GM10266 (cell line): ENCODE measurements around the gene ATP8A2.
"Not testable (repeated sequence)": the region's sequence is repeated elsewhere in the genome, so short reads cannot be mapped to it uniquely, and the experiment has no call there.

ENCODE experiments used
- DNase-seq: peaks from one replicate; pipeline ENCODE4 v3.0.0; 2012; ENCODE audit errors: extremely low spot score
- TF ChIP-seq, protein P1 (sequence below): IDR thresholded peaks from 2 replicates; pipeline ENCODE4 v1.5.1; 2012; ENCODE audit warnings: mild to moderate bottlenecking, low read depth; ENCODE audit not compliant: control insufficient read depth, insufficient read depth; ENCODE audit errors: missing control alignments

Gene ATP8A2

DNA sequence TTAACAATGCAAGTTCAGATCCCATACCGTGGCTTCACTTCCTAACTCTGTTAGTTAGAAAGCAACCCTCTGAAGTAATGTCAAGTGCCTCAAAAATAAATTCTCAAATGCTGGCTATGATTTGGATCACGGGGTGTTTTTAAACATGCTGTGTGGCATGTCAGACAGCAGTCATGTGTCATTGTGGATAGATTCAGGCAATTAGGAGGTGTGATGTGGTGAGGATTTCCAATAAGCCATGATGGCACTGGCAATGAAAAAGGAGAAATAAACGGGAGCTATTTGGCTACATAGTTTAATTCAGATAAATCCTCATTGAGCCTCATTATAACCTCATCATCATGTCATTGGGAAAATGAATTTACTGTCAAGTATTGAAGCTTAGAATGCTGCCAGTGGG, 130.3 kb downstream of the ATP8A2 start:
- DNase-seq = no peak
- TF ChIP-seq, protein P1, sequence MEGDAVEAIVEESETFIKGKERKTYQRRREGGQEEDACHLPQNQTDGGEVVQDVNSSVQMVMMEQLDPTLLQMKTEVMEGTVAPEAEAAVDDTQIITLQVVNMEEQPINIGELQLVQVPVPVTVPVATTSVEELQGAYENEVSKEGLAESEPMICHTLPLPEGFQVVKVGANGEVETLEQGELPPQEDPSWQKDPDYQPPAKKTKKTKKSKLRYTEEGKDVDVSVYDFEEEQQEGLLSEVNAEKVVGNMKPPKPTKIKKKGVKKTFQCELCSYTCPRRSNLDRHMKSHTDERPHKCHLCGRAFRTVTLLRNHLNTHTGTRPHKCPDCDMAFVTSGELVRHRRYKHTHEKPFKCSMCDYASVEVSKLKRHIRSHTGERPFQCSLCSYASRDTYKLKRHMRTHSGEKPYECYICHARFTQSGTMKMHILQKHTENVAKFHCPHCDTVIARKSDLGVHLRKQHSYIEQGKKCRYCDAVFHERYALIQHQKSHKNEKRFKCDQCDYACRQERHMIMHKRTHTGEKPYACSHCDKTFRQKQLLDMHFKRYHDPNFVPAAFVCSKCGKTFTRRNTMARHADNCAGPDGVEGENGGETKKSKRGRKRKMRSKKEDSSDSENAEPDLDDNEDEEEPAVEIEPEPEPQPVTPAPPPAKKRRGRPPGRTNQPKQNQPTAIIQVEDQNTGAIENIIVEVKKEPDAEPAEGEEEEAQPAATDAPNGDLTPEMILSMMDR = no peak

DNA sequence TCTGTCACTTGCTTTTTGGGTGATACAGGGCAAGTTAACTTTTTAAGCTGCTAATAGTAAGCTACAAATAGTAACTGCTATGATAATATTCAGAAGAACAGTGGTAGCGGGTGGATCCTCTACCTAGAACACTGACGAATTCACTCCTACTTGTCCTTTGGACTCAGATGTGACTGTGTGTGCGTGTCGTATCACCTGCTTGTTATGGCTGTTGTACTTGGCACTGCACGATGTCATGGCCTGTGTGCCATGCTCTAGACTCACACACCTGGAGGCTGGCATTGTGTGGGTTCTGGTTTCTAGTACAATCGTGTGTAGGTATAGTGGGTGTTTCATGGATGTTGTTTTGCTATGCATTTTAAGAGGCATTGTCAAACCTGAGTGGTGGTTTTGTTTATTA, 130.8 kb downstream of the ATP8A2 start:
- TF ChIP-seq, protein P1 = no peak
- DNase-seq = no peak

DNA sequence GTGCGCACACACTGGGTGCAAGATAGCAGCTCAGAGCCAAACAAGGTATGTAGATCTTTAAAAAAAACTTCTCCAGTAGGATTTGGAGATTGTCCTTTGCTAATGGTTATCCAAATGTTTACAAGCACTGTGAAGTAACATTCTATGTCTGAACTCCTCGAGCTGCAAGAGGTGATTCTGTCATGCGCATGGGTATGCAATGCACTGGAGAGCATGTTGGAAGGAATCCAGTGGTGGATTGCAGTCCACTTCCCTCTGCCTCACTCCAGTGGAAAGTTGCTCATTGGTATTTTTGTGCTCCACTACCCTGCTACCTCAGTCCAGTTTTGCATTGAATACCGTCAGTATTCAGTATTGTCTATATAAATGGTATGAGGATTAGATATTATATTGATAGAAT, 132.1 kb downstream of the ATP8A2 start:
- TF ChIP-seq, protein P1 = no peak
- no peak for DNase-seq

DNA sequence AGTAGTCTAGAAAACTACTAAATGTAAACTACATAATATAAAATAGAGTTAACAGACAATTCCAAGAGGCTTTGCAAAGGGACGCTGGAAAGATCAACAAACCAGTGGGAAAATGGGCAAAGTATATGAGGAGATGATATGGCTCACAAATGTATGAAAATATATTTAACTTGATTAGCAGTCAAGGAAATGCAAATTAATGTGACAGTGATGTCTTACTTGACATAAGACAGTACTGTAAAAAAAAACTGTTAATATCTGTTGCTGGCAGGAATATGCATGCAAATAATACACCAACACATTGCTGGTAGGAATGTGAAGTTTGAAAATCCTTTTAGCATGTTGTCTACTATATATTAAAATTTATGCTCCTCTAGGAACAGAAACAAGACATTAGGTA, 136.1 kb downstream of the ATP8A2 start:
- TF ChIP-seq, protein P1 = no peak
- no peak for DNase-seq

DNA sequence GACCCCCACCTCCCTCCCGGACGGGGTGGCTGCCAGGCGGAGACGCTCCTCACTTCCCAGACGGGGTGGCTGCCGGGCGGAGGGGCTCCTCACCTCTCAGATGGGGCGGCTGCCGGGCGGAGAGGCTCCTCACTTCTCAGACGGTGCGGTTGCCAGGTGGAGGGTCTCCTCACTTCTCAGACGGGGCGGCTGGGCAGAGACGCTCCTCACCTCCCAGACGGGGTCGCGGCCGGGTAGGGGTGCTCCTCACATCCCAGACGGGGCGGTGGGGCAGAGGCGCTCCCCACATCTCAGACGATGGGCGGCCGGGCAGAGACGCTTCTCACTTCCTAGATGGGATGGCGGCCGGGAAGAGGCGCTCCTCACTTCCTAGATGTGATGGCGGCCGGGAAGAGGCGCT, 141.3 kb downstream of the ATP8A2 start:
- DNase-seq = not testable (repeated sequence)

DNA sequence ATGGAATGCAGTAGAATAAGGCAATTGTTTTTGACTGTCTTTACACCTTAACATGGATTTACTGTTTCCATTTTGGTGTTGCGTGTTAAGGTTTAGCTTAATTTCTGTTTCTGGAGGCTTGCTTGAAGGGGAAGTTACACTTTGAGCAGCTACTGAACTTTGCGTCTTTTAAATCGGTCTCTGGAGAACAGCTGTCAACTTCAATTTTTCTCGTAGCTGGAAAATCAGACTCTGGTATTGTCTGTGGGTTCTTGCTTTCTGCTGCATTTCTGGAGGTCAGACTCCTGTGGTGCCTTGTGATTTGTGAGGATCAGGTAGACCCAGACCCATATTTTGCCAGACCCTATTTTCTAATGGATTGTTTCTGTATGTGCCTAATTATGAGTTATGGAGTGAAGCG, 146.7 kb downstream of the ATP8A2 start:
- no peak for DNase-seq
- TF ChIP-seq, protein P1 = no peak

DNA sequence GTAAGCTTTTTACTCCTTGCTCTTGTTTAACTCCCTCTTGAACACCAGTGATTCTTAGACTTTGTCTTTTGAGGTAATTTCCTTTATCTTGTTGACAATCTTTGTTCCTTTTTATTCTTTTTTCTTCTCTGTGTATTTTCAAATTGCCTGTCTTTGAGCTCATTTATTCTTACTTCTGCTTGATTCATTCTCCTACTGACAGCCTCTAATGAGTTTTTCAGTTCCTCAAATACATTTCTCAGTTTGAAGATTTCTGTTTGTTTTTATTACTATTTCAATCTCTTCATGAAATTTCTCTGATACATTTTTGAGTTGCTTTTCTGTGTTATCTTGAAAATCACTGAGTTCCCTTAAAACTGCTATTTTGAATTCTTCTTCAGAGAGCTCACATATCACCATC, 154.1 kb downstream of the ATP8A2 start:
- DNase-seq = no peak
- TF ChIP-seq, protein P1 = no peak

DNA sequence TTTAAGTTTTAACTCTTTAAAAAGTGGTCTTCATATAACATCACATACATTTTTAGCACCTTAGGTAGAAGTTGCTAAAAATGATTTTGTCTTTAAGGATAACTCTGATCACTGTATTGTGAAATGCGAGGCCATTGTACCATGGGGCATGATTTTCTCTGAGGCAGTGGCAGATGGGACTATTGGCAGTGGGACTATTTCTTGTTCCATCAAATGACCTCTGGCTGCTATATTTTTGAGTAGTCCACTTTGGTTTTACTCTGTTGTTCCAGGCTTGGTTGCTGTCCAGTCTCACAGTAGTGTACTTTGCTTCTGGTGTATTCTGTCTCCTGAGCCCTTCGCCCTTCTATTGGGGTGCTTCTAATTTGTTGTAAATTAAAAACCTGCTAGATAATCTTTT, 156.5 kb downstream of the ATP8A2 start:
- TF ChIP-seq, protein P1 = no peak
- DNase-seq = no peak
